ENCODE data around the gene MMP25. TPM values are rescaled to one million over a fixed set of nuclear protein-coding genes. Genes with fewer than 3 reads are reported as not detected.

Gene MMP25
- total RNA-seq, 1 experiment from 2014 or later = 0.11 TPM

GRCh38 chr16:3101841-3102470 is 55.6 kb downstream of the MMP25 start:
- Mint-ChIP-seq H3K9me3 (ENCODE audit: unreplicated experiment) (no peaks in the 10 kb centered on the region), H3K27me3 (ENCODE audit: insufficient read depth, unreplicated experiment) (no peaks in the 10 kb centered on the region), H3K27ac (ENCODE audit: unreplicated experiment) (no peak overlapping the region), H3K4me1 (ENCODE audit: low read depth, unreplicated experiment) (peaks cover 15% of the 10 kb centered on the region), H3K36me3 (ENCODE audit: insufficient read depth, unreplicated experiment) (no peaks in the 10 kb centered on the region), H3K4me3 (ENCODE audit: unreplicated experiment) (no peak overlapping the region)
- DNase-seq = no peak
- Histone ChIP-seq H3K9me3 (no peaks in the 10 kb centered on the region), H3K36me3 (ENCODE audit: control insufficient read depth, insufficient read depth, low read length) (no peaks in the 10 kb centered on the region), H3K4me3 (ENCODE audit: low read depth, low read length) (no peak overlapping the region), H3K27me3 (replicated peaks; ENCODE audit: control insufficient read depth, insufficient read depth, low read length) (no peaks in the 10 kb centered on the region), H3K4me1 (peaks cover 10% of the 10 kb centered on the region)
- CTCF ChIA-PET = no interaction called here
- no TSS peak for BruUV-seq (replicated peaks)
- POLR2A ChIA-PET = interaction anchor here (0.5 to 0.9 kb wide), 2 partner anchors 43 to 57 kb away, joined by 3 to 5 read pairs; no protein-coding TSS in a partner anchor
- intact Hi-C loops (cut with micrococcal nuclease; ENCODE audit: unreplicated experiment) = loop anchor here (2.0 kb wide), 1 partner anchor 33 kb away; the partner anchor contains the start of gene ZNF213
- TF ChIP-seq, protein P1, sequence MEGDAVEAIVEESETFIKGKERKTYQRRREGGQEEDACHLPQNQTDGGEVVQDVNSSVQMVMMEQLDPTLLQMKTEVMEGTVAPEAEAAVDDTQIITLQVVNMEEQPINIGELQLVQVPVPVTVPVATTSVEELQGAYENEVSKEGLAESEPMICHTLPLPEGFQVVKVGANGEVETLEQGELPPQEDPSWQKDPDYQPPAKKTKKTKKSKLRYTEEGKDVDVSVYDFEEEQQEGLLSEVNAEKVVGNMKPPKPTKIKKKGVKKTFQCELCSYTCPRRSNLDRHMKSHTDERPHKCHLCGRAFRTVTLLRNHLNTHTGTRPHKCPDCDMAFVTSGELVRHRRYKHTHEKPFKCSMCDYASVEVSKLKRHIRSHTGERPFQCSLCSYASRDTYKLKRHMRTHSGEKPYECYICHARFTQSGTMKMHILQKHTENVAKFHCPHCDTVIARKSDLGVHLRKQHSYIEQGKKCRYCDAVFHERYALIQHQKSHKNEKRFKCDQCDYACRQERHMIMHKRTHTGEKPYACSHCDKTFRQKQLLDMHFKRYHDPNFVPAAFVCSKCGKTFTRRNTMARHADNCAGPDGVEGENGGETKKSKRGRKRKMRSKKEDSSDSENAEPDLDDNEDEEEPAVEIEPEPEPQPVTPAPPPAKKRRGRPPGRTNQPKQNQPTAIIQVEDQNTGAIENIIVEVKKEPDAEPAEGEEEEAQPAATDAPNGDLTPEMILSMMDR (IDR thresholded peaks at IDR 0.05; ENCODE audit: insufficient read depth in 1 of 2, low read depth in 1 of 2, low read length in 1 of 2, severe bottlenecking in 1 of 2, unreplicated experiment in 1 of 2) = no peak

DNA sequence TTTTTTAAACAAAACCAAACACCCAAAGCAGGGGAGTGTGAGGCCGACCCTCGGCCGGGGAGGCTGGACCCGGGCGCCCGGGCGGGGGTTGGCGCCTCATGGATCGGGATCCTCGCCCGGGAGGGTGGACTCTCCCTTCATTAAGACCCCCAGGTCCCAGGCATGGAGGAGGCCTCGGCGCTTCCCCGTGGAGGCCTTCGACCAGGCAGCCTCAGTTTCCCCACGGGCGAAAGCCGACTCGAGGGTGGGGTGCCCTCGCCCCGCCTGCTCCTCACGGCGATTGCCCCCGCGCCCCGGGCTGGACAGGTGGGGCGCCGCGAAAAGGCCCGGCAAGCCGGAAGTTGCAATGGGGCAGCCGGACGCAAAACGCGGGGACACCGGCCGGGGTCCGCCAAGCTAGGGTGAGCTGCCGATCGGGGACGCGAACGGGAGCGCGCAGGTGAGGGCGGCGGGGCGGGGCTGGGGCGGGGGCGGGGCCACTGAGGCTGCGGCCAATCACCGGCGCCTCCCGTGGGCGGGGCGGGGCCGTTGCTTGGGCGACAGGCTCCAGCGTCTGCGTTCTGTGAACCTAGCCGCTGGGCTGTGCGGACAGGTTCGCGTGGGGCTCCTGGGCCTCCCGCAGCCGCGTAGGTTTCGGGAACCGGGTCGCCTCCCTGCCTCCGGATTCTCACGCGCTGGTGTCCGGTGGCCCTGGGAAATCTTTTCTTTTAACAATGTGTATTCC is 60.0 kb downstream of the MMP25 start:
- ChIA-PET POLR2A (interaction anchor here (0.6 to 1.0 kb wide), 5 partner anchors 28 to 101 kb away, joined by 3 to 12 read pairs (median 9); partner anchors contain the start of gene ZNF213), CTCF (interaction anchor here (0.6 to 1.2 kb wide), 7 partner anchors 19 to 164 kb away, joined by 3 to 8 read pairs (median 4); partner anchors contain the start of gene TNFRSF12A)
- Mint-ChIP-seq H3K4me3 (ENCODE audit: unreplicated experiment) (peak overlapping the region; percentile 71), H3K27ac (ENCODE audit: unreplicated experiment) (peak overlapping the region; percentile 84), H3K9me3 (ENCODE audit: unreplicated experiment) (no peaks in the 10 kb centered on the region), H3K36me3 (ENCODE audit: insufficient read depth, unreplicated experiment) (no peaks in the 10 kb centered on the region), H3K27me3 (ENCODE audit: insufficient read depth, unreplicated experiment) (no peaks in the 10 kb centered on the region), H3K4me1 (ENCODE audit: low read depth, unreplicated experiment) (peaks cover 6% of the 10 kb centered on the region)
- no TSS peak for BruUV-seq (replicated peaks)
- peak; percentile 94 for DNase-seq
- TF ChIP-seq, protein P1 (IDR thresholded peaks at IDR 0.05; ENCODE audit: insufficient read depth in 1 of 2, low read depth in 1 of 2, low read length in 1 of 2, severe bottlenecking in 1 of 2, unreplicated experiment in 1 of 2) = no peak
- Histone ChIP-seq H3K36me3 (ENCODE audit: control insufficient read depth, insufficient read depth, low read length) (no peaks in the 10 kb centered on the region), H3K4me1 (peaks cover 3% of the 10 kb centered on the region; the same call in 1 of the 2 replicates), H3K9me3 (no peaks in the 10 kb centered on the region), H3K4me3 (ENCODE audit: low read depth, low read length) (peak overlapping the region; percentile 90), H3K27me3 (replicated peaks; ENCODE audit: control insufficient read depth, insufficient read depth, low read length) (no peaks in the 10 kb centered on the region)
- intact Hi-C loops (cut with micrococcal nuclease; ENCODE audit: unreplicated experiment) = loop anchor here (1.0 to 2.0 kb wide), 2 partner anchors 18 to 48 kb away; no protein-coding TSS in a partner anchor

Other genes with a start within 250 kb of the MMP25 start
- not detected in 2 replicates for gene PRSS41, start 248.1 kb upstream of the MMP25 start, total RNA-seq (2022)
- not detected in 2 replicates for gene PRSS21, start 229.3 kb upstream of the MMP25 start, total RNA-seq (2022)
- 0.34 TPM in 1 of 2 replicates, not detected in the other for gene ZG16B, start 216.3 kb upstream of the MMP25 start, total RNA-seq (2022)
- 131 TPM in 2 replicates for gene PRSS22, start 188.4 kb upstream of the MMP25 start, total RNA-seq (2022)
- 26.0 and 28.7 TPM in 2 replicates for gene FLYWCH2, start 163.3 kb upstream of the MMP25 start, total RNA-seq (2022)
- 23.3 and 27.9 TPM in 2 replicates for gene FLYWCH1, start 134.6 kb upstream of the MMP25 start, total RNA-seq (2022)
- gene KREMEN2, start 82.3 kb upstream of the MMP25 start, total RNA-seq (2022) = 1.9 and 2.2 TPM in 2 replicates
- gene PAQR4, start 77.2 kb upstream of the MMP25 start, total RNA-seq (2022) = 12.0 and 13.4 TPM in 2 replicates
- gene PKMYT1, start 66.1 kb upstream of the MMP25 start, total RNA-seq (2022) = 63.3 and 73.7 TPM in 2 replicates
- gene CLDN9, start 33.6 kb upstream of the MMP25 start, total RNA-seq (2022) = 0.79 and 0.91 TPM in 2 replicates
- 9.0 and 12.9 TPM in 2 replicates for gene CLDN6, start 28.4 kb upstream of the MMP25 start, total RNA-seq (2022)
- gene TNFRSF12A, start 26.2 kb upstream of the MMP25 start, total RNA-seq (2022) = 62.5 and 66.4 TPM in 2 replicates
- 40.8 and 44.9 TPM in 2 replicates for gene HCFC1R1, start 22.6 kb upstream of the MMP25 start, total RNA-seq (2022)
- gene THOC6, start 22.5 kb upstream of the MMP25 start, total RNA-seq (2022) = 46.0 and 48.0 TPM in 2 replicates
- gene BICDL2, start 9.6 kb upstream of the MMP25 start, total RNA-seq (2022) = 10.6 and 11.1 TPM in 2 replicates
- 149 and 165 TPM in 2 replicates for gene IL32, start 19.1 kb downstream of the MMP25 start, total RNA-seq (2022)
- not detected in 2 replicates for gene ZSCAN10, start 52.7 kb downstream of the MMP25 start, total RNA-seq (2022)
- gene ZNF205, start 66.0 kb downstream of the MMP25 start, total RNA-seq (2022) = 10.3 and 13.5 TPM in 2 replicates
- gene ZNF213, start 88.5 kb downstream of the MMP25 start, total RNA-seq (2022) = 5.3 and 5.5 TPM in 2 replicates
- not detected in 2 replicates for gene OR1F1, start 141.6 kb downstream of the MMP25 start, total RNA-seq (2022)
- gene ZNF200, start 188.6 kb downstream of the MMP25 start, total RNA-seq (2022) = 11.3 and 12.1 TPM in 2 replicates
- gene MEFV, start 210.1 kb downstream of the MMP25 start, total RNA-seq (2022) = not detected in 2 replicates
- 37.0 and 37.4 TPM in 2 replicates for gene ZNF263, start 236.9 kb downstream of the MMP25 start, total RNA-seq (2022)